Upper lobe of right lung (tissue), 1 donor: ENCODE data around the gene NUP35. TPM values are rescaled to one million over a fixed set of nuclear protein-coding genes. Genes with fewer than 3 reads are reported as not detected.

ENCODE experiments used
- ATAC-seq: fragments of 200-7000 bp; cut with Tn5 transposase; one replicate; pipeline ENCODE4 v1.9.1; 2020; ENCODE audit warnings: mild to moderate bottlenecking, moderate library complexity
- DNase-seq: peaks from one replicate; pipeline ENCODE4 v3.0.0-alpha.2; 2020
- H3K27ac ChIP-seq: fragments of 200-600 bp; one replicate; pipeline ENCODE4 v1.8.0; 2022
- H3K27me3 ChIP-seq: fragments of 200-600 bp; one replicate; pipeline ENCODE4 v1.8.0; 2022; ENCODE audit warnings: mild to moderate bottlenecking
- H3K36me3 ChIP-seq: fragments of 200-600 bp; one replicate; pipeline ENCODE4 v1.8.0; 2022
- H3K4me1 ChIP-seq: fragments of 200-600 bp; one replicate; pipeline ENCODE4 v1.8.0; 2022
- H3K4me3 ChIP-seq: fragments of 200-600 bp; one replicate; pipeline ENCODE4 v1.8.0; 2022; ENCODE audit warnings: mild to moderate bottlenecking
- H3K9me3 ChIP-seq: fragments of 200-600 bp; one replicate; pipeline ENCODE4 v1.8.0; 2022
- intact Hi-C: fragments of 100-400 bp; cut with DNase I; formaldehyde crosslinking; loops from one replicate; pipeline ENCODE4 v1.11.0; 2022
- total RNA-seq: library from RNA; stranded (reverse); fragmentation: NEBNext Ultra II Directional; extraction: Animal tissue kit (Norgen Biotek cat#: 25700); gene quantifications from one replicate; pipeline ENCODE4 v1.2.1, GENCODE V29; 2021
- TF ChIP-seq, protein P1 (sequence below): fragments of 200-600 bp; IDR thresholded peaks from one replicate; pipeline ENCODE4 v1.8.0; 2022; ENCODE audit warnings: antibody characterized with exemption
- donor health status: DM: no; HTN: yes; CAD: no; lungs with severe emphysema.

The NUP35 gene
- total RNA-seq, 1 donor from 2014 or later: 18.2 TPM

DNA sequence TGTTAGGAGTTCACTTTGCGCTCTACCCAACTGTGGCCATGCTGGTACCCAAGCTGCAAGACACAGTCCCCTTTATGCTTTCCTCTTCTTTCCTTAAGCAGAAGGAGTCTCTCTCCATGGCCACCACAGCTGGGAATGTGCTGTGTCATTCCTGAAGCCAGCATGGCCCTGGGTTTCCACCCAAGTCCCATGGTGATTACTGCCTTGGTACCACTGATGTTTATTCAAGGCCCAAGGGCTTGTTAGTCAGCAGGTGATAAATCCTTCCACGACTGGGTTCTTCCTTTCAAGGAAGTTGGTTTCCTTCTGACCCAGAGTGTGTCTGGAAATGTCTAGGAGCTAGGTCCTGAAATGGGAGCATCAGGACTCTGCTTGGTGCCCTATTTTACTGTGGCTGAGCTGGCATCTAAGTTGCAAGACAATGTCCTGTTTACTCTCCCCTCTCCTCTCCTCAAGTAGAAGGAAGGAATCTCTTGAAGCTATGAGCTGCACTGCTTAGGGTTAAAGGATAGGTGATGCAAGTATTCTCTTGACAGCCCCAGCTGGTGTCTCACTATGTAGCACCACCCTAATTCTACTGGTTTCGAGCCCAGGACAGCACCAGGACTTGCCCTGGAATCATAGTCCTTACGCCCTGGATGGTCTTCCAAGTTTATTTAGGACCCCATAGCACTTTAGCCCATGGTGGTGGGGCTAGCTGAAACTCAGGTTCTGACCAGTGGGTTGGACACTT, 18.7 kb upstream of the NUP35 start:
- Histone ChIP-seq H3K27me3 (no peaks in the 10 kb centered on the region), H3K4me1 (no peaks in the 10 kb centered on the region), H3K9me3 (no peaks in the 10 kb centered on the region), H3K4me3 (no peak overlapping the region), H3K27ac (no peak overlapping the region), H3K36me3 (no peaks in the 10 kb centered on the region)
- intact Hi-C loops: no loop called here
- ATAC-seq (no peak), DNase-seq (no peak)
- TF ChIP-seq, protein P1, sequence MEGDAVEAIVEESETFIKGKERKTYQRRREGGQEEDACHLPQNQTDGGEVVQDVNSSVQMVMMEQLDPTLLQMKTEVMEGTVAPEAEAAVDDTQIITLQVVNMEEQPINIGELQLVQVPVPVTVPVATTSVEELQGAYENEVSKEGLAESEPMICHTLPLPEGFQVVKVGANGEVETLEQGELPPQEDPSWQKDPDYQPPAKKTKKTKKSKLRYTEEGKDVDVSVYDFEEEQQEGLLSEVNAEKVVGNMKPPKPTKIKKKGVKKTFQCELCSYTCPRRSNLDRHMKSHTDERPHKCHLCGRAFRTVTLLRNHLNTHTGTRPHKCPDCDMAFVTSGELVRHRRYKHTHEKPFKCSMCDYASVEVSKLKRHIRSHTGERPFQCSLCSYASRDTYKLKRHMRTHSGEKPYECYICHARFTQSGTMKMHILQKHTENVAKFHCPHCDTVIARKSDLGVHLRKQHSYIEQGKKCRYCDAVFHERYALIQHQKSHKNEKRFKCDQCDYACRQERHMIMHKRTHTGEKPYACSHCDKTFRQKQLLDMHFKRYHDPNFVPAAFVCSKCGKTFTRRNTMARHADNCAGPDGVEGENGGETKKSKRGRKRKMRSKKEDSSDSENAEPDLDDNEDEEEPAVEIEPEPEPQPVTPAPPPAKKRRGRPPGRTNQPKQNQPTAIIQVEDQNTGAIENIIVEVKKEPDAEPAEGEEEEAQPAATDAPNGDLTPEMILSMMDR: no peak

DNA sequence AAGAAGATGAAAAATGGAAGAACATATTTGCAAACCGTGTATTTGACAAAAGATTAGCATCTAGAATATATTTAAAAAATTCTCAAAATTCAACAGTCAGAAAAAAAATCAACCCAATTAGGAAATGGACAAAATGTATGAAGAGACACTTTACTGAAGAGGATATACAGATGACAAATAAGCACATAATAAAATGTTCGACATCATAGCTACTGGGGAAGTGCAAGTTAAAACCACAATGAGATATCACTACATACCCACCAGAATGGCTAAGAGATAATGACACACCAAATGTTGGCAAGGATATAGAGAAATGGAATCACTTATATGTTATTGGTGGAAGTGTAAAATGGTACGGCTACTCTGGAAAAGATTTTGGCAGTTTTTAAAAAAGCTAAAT, 11.7 kb upstream of the NUP35 start:
- Histone ChIP-seq H3K4me3 (no peak overlapping the region), H3K9me3 (no peaks in the 10 kb centered on the region), H3K36me3 (no peaks in the 10 kb centered on the region), H3K27ac (no peak overlapping the region), H3K4me1 (no peaks in the 10 kb centered on the region), H3K27me3 (no peaks in the 10 kb centered on the region)
- TF ChIP-seq, protein P1: no peak
- ATAC-seq (no peak), DNase-seq (no peak)
- intact Hi-C loops: no loop called here

DNA sequence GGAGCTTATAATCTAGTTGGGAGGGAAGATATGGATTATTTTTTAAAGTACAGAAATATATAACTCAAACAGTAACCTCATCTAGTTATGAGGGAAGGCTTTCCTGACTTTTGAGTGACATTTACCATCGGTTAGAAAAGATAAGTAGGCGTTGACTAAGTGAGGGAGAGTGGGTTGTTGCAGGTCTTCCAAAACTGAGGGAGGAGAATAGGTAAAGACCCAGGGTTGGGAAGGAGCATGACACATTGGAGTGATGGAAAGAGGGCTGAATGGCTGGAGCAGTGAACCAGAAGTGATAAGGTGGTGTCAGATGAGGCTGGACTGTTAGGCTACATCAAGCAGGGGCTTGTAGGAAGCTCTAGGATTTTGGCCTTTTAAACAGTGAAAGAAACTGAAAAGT, 10.6 kb upstream of the NUP35 start:
- intact Hi-C loops: no loop called here
- Histone ChIP-seq H3K4me1 (no peaks in the 10 kb centered on the region), H3K27me3 (no peaks in the 10 kb centered on the region), H3K27ac (no peak overlapping the region), H3K9me3 (no peaks in the 10 kb centered on the region), H3K4me3 (no peak overlapping the region), H3K36me3 (no peaks in the 10 kb centered on the region)
- ATAC-seq (no peak), DNase-seq (no peak)
- TF ChIP-seq, protein P1: no peak

DNA sequence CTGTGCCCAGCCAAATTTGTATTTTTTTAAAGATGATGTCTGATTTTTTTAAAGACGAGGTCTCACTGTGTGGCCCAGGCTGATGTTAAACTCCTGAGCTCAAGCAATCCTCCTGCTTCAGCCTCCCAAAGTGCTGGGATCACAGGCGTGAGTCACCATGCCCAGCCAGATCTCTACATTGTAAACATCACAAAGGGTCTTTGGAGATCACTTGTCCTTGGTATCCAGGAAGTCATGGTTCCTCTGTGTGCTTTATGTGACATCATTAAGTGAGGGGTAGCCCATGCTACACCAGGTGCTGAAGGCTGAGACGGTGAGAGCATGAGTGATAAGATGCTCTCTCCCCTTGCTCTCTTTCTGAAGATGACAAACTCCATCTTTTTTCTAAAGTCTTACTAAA, 7.0 kb upstream of the NUP35 start:
- no peaks in the 10 kb centered on the region for H3K4me1 ChIP-seq
- H3K9me3 ChIP-seq: no peaks in the 10 kb centered on the region
- intact Hi-C loops: no loop called here
- H3K4me3 ChIP-seq: no peak overlapping the region
- no peaks in the 10 kb centered on the region for H3K36me3 ChIP-seq
- no peak for DNase-seq
- TF ChIP-seq, protein P1: no peak
- H3K27ac ChIP-seq: no peak overlapping the region
- no peaks in the 10 kb centered on the region for H3K27me3 ChIP-seq
- ATAC-seq: no peak

DNA sequence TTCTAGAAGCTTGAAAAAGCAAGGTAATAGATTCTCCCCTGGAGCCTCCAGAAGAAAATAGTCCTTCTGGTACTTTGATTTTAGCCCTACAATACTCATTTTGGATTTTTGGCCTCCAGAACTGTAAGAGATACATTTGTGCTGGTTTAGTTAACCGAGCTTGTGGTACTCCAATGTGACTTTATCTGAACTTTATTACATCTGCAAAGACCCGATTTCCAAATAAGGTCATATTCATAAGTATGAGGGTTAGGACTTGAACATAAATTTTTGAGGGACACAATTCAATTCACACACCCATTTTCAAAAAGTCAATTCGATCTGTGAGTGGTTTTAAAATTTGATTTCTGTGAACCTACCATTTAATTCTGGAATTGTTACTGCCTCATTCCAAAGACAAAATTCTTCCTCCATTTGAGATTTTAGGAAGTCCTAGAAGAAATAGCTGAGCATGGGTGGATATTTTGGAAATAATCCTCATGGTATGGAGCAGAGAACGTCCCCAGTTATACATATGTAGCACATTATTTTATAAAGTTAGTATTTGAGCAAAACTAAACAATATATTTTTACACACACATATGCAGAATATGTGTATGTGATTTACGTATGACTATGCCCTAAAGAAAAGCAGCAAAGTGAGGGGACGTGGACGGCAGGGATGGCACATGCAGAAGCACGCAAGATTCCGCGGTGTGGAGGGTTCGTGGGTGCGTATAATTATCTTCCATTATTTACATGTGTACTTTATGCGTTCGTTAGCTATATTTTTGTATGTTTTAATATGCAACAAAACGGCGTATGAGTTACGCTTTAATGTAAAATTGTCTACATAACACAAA, 905 bp upstream of the NUP35 start:
- intact Hi-C loops: no loop called here
- no peak for ATAC-seq
- no peaks in the 10 kb centered on the region for H3K9me3 ChIP-seq
- TF ChIP-seq, protein P1: no peak
- H3K4me1 ChIP-seq: peaks cover 22% of the 10 kb centered on the region
- no peak for DNase-seq
- no peaks in the 10 kb centered on the region for H3K27me3 ChIP-seq
- H3K36me3 ChIP-seq: no peaks in the 10 kb centered on the region
- peak overlapping the region; percentile 89 for H3K4me3 ChIP-seq
- peak overlapping the region; percentile 89 for H3K27ac ChIP-seq
